GM12891 (cell line): ENCODE measurements around the gene PRKG2.

Source experiments
- PAX5 ChIP-seq: IDR thresholded peaks from 2 replicates; pipeline ENCODE4 v1.6.1; 2011; ENCODE audit warnings: low read length, moderate library complexity, mild to moderate bottlenecking; ENCODE audit not compliant: insufficient read depth, severe bottlenecking
- POLR2A ChIP-seq: IDR thresholded peaks from 2 replicates; pipeline ENCODE4 v1.6.1; 2011; ENCODE audit warnings: low read depth, low read length, control low read depth
- POLR2AphosphoS5 ChIP-seq: IDR thresholded peaks from 2 replicates; pipeline ENCODE4 v1.6.1; 2011; ENCODE audit warnings: low read depth, low read length, control low read depth
- TAF1 ChIP-seq: IDR thresholded peaks from 2 replicates; pipeline ENCODE4 v1.6.1; 2011; ENCODE audit warnings: low read depth, low read length, control low read depth

GRCh38 chr4:81257816-81258215 lies 42.8 kb upstream of the PRKG2 start:
- TF ChIP-seq POLR2A (no peak), POLR2AphosphoS5 (no peak), PAX5 (no peak), TAF1 (no peak)
